GM18909 (cell line): Measurements from ENCODE around the gene KEAP1.
"Not testable (repeated sequence)": the region's sequence is repeated elsewhere in the genome, so short reads cannot be mapped to it uniquely, and the experiment has no call there.

Experiments used
- ATAC-seq: cut with Tn5 transposase; IDR thresholded peaks from one replicate; pipeline ENCODE4 v1.9.1; 2021; ENCODE audit warnings: mild to moderate bottlenecking; ENCODE audit not compliant: unreplicated experiment, poor library complexity

KEAP1 gene

DNA sequence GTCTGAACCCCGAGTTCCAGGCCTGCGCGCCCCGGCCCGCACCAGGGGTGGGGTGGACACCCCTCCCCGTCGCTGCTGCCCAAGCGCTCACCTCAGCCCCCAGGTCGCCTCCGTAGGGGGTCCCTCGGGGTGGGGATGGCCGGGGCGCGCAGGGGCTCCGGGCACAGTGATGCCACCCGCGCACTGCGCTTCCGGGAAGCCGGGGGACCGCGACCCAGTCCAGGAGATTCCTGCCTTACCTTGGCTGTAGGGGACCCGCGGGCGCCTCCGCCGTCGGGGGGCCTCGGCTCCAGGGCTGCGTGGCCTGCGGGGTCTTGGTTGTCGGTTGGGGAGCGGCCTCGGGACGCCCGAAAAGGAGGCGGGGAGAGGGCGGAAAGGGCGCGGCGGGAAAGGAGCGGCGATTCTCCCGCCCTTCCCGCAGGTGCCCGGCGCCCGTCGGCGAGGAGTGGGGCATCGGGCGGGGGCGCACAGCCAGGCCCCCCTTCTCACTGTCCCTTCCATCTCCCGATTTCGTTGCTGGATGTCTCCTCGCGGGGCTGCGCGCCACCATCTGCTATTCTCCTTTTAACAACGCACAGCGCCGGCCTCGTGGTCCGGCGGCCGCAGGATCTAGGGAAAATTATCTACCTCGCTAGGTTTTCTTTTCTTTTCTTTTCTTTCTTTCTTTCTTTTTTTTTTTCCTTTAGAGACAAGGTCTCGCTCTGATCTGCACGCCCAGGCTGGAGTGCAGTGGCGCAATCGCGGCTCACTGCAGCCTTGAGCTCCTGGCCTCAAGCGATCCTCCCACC, at the start of gene KEAP1:
Gene KEAP1, minus strand, starts transcription at position 355 of the 788 bp plus-strand sequence. CDS start 3,323 bp downstream, outside the sequence.
- peak; percentile 39 for ATAC-seq

DNA sequence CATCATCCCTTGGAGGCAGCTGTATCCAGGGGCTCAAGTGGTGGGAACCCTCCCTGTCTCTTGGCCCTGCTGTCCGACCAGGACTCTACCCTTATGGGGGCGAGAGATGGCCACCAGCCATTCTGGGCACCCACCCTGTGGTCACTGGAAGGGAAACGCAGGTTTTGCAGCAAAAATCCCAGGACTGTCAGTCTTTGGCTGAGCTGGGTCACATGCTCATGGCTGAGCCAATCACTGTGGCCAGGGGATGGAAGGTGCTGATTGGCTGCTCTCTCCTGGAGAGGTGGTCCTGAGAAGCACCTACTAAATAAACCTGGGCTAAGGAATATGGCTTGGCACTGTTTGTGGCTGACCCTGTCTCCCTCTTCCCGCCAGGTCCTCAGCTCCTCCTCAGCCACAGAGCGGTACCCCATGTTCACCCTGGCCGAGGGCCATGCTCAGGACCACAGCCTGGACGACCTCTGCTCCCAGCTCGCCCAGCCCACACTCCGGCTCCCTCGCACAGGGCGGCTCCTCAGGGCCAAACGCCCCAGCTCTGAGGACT, 49.4 kb upstream of the KEAP1 start:
- ATAC-seq = no peak

DNA sequence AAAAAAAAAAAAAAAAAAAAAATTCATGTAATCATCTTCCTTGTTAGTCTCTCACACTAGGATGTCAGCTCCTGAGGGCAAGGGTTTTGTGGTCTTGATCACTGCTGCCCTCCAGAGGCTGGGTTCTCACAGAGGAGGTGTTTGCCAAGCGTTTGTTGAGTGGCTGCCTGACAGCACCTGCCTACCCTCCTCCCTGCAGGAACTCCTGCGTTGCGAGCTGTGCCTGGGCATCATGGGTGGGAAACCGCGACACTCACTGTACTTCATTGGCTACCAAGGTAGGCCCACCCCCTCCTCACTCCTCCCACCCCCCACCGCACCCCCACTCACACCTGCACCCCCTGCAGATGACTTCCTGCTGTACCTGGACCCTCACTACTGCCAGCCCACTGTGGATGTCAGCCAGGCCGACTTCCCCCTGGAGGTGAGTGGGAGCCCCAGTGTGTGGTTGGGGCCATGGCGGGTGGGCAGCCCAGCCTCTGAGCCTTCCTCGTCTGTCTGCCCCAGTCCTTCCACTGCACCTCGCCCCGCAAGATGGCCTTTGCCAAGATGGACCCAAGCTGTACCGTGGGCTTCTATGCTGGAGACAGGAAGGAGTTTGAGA, 48.6 kb upstream of the KEAP1 start:
- no peak for ATAC-seq

DNA sequence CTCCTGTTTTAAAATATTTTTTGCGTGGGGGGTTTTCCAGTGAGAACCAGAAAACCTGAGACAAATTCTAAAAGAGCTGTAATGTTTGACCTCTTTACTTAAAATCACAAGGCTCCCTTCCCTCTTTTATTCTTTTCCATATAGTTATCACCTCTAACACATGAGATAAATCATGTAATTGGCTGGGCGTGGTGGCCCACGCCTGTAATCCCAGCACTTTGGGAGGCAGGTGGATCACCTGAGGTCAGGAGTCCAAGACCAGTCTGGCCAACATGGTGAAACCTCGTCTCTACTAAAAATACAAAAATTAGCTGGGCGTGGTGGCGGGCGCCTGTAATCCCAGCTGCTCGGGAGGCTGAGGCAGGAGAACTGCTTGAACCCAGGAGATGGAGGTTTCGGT, 47.9 kb upstream of the KEAP1 start:
- not testable (repeated sequence) for ATAC-seq

DNA sequence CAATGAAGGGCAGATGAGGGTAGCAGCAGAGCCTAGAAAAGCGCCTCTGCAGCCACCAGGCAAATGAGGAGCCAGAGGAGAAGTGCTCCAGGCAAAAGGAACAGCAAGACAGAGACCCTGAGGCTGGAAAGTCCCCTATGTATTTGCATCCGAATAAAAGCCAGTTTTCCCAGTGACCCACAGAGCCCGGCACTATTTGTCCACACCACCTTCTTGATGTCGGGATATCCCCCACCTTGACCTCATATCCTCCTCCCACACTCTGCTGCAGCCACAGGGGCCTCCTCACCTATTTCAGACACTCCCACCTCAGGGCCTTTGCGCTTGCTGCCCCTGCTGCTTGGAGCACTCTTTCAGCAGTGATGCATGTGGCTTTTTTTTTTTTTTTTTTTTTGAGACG, 47.2 kb upstream of the KEAP1 start:
- ATAC-seq = no peak

DNA sequence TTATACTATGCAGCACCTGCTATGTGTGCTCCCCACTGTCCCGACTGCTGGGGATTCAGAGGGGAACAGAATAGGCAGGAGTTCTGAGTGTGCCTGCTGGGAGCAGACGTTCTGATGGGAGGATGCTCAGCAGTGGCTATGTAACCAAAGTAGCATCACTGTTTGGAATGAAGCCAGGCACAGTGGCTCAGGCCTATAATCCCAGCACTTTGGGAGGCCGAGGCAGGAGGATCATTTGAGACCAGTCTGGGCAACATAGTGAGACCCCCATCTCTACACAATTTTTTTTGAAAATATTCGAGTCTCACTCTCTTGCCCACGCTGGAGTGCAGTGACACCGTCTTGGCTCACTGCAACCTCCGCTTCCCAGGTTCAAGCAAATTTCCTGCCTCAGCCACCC, 46.6 kb upstream of the KEAP1 start:
- no peak for ATAC-seq

DNA sequence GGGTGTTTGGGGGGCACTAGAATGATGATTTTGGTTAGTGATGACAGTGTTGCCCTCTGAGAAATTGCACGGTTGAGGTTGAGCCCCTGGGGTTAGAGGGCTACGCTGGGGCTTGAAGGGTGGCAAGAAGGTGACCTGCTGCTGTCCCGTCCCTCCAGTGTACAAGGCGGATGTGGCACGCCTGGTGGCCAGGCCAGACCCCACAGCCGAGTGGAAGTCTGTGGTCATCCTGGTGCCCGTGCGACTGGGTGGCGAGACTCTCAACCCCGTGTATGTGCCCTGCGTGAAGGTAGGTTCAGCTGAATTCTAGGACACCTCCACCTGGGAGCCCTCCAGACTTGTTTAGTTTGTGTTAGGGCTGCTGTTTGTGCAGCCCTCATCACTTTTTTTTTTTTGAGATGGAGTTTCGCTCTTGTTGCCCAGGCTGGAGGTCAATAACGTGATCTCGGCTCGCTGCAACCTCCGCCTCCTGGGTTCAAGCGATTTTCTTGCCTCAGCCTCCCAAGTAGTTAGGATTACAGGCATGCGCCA, 45.7 kb upstream of the KEAP1 start:
- no peak for ATAC-seq

DNA sequence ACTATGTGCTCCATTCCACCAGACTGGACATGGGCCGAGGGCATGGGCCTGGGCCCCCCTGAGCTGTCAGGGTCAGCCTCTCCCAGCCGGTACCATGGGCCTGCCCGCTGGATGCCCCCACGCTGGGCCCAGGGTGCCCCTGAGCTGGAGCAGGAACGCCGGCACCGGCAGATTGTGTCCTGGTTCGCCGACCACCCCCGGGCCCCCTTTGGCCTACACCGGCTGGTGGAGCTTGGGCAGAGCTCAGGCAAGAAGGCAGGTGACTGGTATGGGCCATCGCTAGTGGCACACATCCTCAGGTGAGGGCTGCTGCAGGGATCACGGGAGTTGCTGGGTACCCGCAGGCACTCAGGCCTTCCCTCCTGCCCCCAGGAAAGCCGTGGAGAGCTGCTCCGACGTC, 43.7 kb upstream of the KEAP1 start:
- ATAC-seq = no peak

DNA sequence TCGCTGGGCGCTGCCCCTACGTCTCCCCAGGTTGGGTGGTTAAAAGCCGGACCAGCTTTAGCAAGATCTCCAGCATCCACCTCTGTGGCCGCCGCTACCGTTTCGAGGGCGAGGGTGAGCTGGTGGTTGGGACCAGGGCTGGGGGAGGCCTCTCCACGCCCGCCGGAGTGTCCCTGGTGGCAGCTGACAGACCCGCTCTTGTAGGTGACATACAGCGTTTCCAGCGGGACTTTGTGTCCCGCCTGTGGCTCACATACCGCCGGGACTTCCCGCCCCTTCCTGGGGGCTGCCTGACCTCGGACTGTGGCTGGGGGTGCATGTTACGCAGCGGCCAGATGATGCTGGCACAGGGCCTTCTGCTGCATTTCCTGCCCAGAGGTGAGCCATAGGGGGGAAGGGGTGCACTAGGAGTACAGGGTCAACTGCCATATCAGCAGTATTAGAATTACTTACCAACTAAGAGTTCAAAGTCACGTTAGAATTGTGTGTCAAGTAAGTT, 41.6 kb upstream of the KEAP1 start:
- no peak for ATAC-seq

DNA sequence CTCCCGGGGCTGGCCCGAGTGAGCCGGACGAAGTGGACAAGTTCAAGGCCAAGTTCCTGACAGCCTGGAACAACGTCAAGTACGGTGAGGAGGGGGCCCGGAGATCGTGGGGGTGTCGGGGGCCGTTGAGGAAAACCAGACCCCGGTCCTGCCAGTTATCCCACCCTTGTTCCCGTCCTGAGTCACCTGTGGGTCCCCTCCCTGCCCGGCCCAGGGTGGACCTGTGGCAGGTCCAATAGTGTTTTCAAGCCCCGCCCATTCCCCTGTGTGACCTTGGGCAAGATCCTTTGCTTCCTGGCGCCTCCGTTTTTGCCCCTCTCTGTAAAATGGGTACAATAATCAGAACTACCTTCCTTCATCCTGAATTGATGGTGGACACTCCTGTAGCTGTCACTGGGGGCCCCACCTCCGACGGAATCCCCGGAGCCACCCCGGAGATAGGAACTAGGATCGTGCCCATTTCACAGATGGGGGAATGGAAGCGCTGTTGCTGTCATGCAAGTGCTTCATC, 41.1 kb upstream of the KEAP1 start:
- peak; percentile 17 for ATAC-seq

DNA sequence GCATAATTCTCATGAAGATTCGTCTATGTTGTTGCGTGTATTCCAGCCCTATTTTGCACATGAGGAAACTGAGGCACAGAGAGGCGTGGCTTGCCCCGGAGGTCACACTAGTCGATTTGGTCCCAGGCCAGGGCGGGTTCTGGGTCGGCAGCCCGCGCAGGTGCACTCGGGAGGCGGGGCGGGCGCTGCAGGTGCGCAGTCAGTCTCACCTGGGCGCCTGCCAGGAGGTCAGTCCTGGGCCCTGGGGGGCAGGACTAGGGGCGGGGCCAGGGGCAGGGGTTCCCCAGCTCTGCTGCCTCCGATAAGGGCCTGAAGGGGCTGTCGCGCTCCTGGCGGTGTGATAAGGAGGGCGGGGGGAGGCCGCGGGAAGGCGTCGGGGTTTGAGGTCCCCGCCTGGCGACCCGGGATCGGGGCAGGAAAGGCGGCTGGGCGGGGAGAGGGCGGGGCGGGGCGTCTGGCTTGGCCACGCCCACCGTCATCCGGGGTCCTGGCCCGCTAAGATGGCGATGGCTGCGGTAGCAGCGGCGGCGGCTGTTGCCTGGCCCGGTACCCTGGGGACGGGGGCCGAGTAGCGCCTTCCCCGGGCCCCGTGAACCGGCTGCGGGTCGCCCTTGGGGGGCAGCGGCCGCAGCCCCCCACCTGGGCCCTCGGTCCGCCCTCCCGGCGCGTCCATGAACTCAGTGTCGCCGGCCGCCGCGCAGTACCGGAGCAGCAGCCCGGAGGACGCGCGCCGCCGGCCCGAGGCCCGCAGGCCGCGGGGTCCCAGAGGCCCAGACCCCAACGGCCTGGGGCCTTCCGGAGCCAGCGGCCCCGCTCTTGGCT, 40.5 kb upstream of the KEAP1 start, which contains the start of gene ATG4D:
Gene ATG4D, plus strand, starts transcription at position 485 of the 822 bp plus-strand sequence. Its CDS starts 187 bp downstream, at position 672.
- ATAC-seq = peak; percentile 71

DNA sequence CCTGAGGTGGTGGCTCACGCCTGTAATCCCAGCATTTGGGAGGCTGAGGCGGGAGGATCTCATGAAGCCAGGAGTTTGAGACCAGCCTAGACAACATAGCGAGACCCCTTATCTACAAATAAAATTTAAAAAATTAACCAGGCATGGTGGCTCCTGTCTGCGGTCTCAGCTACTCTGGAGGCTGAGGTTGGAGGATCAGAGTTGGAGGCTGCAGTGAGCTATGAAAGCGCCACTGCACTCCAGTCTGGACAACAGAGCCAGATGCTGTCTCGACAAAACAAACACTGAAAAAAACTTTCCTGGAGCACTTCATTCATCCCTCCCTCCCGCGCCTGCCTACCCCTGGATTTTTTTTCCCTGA, 39.9 kb upstream of the KEAP1 start:
- ATAC-seq = no peak

DNA sequence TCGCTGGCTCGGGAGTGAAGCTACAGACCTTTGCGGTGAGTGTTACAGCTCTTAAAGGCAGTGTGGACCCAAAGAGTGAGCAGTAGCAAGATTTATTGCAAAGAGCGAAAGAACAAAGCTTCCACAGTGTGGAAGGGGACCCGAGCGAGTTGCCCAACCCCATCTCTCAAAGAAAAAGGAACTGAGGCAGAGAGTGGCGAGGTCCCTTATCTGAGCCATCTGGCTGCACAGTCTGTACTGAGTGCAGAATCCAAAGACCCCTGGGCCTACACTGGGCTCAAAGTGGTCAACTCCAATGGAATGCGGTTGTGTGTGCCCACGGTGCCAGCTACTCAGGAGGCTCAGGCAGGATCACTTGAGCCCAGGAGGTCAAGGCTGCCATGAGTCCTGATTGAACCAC, 35.9 kb upstream of the KEAP1 start:
- not testable (repeated sequence) for ATAC-seq

DNA sequence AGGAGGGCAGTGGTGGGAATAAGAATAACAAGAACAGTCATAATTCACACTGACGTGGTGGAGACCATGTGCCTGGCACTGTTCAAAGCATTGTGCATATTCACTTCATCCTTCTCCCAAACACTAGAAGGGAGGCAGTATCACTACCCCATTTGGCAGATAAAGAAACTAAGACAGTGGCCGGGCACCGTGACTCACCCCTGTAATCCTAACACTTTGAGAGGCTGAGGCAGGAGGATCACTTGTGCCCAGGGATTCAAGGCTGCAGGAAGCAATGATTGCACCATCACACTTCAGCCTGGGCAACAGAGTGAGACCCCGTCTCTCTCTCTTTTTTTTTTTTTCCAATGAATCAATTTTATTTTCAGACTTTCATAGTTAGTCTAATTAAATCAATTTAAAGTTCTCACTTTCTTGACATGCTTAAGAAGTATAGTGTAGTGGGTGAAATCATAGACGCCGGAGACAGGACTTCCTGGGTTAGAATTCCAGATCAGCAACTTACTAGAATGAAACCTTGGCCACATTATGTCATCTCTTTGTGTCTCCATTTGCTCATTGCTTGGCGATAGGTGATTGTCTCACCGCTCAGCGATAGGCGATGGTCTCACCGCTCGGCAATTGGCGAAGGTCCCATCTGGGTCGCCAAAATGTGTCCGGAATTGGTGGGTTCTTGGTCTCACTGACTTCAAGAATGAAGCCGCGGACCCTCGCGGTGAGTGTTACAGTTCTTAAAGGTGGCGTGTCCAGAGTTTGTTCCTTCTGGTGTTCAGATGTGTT, 35.2 kb upstream of the KEAP1 start:
- no peak for ATAC-seq

DNA sequence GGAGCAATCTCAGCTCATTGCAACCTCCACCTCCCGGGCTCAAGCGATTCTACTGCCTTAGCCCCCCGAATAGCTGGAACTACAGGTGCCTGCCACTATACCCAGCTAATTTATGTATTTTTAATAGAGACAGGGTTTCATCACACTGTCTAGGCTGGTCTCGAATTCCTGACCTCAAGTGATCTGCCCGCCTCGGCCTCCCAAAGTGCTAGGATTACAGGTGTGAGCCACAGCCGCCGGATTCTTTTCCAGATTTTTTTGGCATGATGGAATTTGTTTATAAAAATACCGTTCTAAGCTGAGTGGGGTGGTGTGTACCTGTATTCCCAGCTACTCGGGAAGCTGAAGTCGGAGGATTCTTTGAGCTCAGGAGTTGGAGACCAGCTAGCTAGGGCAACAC, 34.5 kb upstream of the KEAP1 start:
- no peak for ATAC-seq

DNA sequence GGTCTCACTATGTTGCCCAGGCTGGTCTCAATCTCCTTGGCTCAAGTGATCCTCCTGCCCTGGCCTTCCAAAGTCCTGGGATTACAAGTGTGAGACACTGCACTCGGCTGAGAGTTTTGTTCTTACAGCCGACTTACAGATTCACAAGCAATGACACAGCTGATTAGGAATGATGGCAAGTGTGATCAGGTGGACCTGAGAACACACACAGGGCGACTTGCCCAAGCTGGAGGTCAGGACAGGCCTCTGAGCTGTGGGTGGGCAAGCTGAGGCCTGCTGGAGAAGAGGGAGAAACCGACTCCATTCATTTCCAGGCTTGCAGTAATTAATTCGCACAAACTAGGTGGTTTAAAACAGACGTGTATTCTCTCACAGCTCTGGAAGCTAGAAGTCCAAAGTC, 32.5 kb upstream of the KEAP1 start:
- no peak for ATAC-seq

DNA sequence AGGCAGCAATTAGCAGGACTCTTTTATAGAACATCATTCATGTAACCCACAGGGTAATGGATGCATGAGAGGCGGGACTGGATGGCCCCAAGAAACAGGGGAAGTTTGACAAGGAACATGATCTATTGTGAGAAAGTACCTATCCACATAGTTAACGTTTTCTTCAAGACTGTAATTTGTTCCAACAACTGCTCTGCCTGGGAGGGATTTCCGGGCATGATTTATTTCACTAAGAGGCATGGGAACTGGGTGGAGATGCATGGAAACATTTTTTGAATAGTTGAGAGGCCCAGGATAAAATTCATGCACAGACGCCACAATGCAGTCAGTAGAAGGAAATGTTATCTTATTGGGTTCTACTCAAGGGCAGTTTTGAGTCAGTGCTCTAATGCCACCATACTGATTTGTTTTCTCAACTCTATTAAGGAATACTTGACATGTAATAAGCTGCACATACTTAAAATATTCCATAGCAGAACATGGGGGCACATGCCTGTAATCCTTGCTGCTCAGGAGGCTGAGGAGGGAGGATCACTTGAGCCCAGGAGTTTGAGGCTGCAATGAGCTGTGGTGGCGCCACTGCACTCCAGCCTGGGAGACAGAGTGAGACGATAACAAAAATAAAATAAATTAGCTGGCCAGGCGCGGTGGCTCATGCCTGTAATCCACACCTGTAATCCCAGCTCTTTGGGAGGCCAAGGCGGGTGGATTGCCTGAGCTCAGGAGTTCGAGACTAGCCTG, 30.7 kb upstream of the KEAP1 start:
- ATAC-seq = no peak

DNA sequence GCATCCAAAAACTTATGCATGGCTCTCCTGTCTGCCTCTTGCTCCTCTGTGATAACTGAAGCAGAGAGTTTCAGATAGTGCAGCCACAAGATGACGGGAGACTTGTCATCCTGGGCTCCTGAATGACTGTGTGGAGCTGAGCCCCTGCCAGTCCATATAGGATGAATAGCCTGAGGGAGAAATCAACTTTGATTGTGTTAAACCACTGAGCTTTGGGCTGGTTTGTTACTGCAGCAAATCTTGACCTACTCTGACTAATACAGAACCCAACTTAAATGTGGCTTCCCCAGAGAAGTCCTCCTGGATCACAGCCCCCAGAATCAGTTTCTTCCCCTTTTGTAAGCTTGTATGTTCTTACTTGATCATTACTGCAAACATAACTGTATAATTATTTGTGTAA, 29.3 kb upstream of the KEAP1 start:
- ATAC-seq = no peak

DNA sequence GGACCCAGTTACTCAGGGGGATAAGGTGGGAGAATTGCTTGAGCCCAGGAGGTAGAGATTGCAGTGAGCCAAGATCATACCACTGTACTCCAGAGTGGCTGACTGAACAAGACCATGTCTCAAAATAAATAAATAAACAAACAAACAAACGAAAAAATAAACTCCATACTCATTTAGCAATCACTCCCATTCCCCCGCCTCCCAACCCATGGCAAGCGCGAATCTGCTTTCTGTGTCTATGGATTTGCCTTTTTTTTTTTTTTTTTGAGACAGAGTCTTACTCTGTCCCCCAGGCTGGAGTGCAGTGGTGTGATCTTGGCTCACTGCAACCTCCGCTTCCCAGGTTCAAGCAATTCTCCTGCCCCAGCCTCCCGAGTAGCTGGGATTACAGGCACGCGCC, 23.7 kb upstream of the KEAP1 start:
- not testable (repeated sequence) for ATAC-seq
